Calu3 (cell line): ENCODE data around the gene SLC1A2. TPM values are rescaled to one million over a fixed set of nuclear protein-coding genes. Genes with fewer than 3 reads are reported as not detected.

Experiments used
- BruUV-seq: library from RNA; stranded (reverse); fragments of 400-500 nt; replicated peaks from 2 replicates; lab custom pipeline; 2021; lab: Mats Ljungman, UMichigan
- CTCF ChIA-PET: fragments of 300-600 bp; sonication (Branson Sonifier 250); formaldehyde crosslinking; loops from one replicate; lab custom pipeline; 2022; ENCODE audit warnings: antibody characterized with exemption; lab: Charles Lee
- DNase-seq: peaks from one replicate; pipeline ENCODE4 v3.0.0; 2022
- H3K27ac Mint-ChIP-seq: one replicate; pipeline ENCODE4 v1.8.0; 2022; ENCODE audit warnings: mixed read lengths; ENCODE audit not compliant: unreplicated experiment
- H3K27me3 Mint-ChIP-seq: one replicate; pipeline ENCODE4 v1.8.0; 2022; ENCODE audit warnings: mixed read lengths; ENCODE audit not compliant: unreplicated experiment
- H3K36me3 Mint-ChIP-seq: one replicate; pipeline ENCODE4 v1.8.0; 2022; ENCODE audit warnings: mild to moderate bottlenecking, moderate library complexity, mixed read lengths; ENCODE audit not compliant: insufficient read depth, unreplicated experiment
- H3K4me1 Mint-ChIP-seq: one replicate; pipeline ENCODE4 v1.8.0; 2022; ENCODE audit warnings: mild to moderate bottlenecking, low read depth, mixed read lengths; ENCODE audit not compliant: unreplicated experiment
- H3K4me3 Mint-ChIP-seq: one replicate; pipeline ENCODE4 v1.8.0; 2022; ENCODE audit warnings: mild to moderate bottlenecking, low read depth, moderate library complexity, mixed read lengths; ENCODE audit not compliant: unreplicated experiment
- H3K9me3 Mint-ChIP-seq: one replicate; pipeline ENCODE4 v1.8.0; 2022; ENCODE audit warnings: low read depth, mixed read lengths; ENCODE audit not compliant: unreplicated experiment
- intact Hi-C: fragments of 100-400 bp; cut with micrococcal nuclease; formaldehyde crosslinking; loops from one replicate; pipeline ENCODE4 v1.10.0; 2022; ENCODE audit not compliant: unreplicated experiment
- total RNA-seq: library from RNA; stranded (reverse); gene quantifications from 2 replicates; pipeline ENCODE4 v1.2.3, GENCODE V29; 2022
- TF ChIP-seq, protein P1 (sequence below): fragments of 200-600 bp; IDR thresholded peaks from one replicate; pipeline ENCODE4 v1.8.0; 2022; ENCODE audit warnings: antibody characterized with exemption; ENCODE audit not compliant: unreplicated experiment

The SLC1A2 gene
- total RNA-seq, 1 experiment from 2014 or later, result 0.40 TPM

DNA sequence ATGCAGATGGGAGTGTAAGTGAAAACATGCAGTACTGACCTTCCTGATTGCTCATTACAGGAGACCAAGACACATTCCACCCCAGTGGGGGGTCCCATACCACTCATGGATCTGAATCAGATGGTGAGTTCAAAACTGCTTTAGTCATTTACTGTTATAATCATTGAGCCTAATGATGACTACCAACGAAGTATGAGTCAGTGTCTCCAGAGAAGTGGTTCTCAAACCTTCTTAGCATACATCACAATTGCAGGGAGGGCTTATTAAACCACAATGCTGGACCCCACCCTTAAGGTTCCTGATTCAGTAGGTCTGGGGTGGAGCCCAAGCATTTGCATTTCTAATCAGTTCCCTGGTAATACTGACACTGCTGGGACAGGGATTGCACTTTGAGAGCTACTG, 204.6 kb downstream of the SLC1A2 start:
- intact Hi-C loops, result no loop called here
- H3K27me3 Mint-ChIP-seq, result no peaks in the 10 kb centered on the region
- BruUV-seq, result no TSS peak
- CTCF ChIA-PET, result no interaction called here
- no peak overlapping the region for H3K4me3 Mint-ChIP-seq
- no peaks in the 10 kb centered on the region for H3K9me3 Mint-ChIP-seq
- DNase-seq, result peak; percentile 19
- TF ChIP-seq, protein P1, sequence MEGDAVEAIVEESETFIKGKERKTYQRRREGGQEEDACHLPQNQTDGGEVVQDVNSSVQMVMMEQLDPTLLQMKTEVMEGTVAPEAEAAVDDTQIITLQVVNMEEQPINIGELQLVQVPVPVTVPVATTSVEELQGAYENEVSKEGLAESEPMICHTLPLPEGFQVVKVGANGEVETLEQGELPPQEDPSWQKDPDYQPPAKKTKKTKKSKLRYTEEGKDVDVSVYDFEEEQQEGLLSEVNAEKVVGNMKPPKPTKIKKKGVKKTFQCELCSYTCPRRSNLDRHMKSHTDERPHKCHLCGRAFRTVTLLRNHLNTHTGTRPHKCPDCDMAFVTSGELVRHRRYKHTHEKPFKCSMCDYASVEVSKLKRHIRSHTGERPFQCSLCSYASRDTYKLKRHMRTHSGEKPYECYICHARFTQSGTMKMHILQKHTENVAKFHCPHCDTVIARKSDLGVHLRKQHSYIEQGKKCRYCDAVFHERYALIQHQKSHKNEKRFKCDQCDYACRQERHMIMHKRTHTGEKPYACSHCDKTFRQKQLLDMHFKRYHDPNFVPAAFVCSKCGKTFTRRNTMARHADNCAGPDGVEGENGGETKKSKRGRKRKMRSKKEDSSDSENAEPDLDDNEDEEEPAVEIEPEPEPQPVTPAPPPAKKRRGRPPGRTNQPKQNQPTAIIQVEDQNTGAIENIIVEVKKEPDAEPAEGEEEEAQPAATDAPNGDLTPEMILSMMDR, result no peak
- peak overlapping the region; percentile 88 for H3K27ac Mint-ChIP-seq
- H3K4me1 Mint-ChIP-seq, result peaks cover 16% of the 10 kb centered on the region
- H3K36me3 Mint-ChIP-seq, result peaks cover 92% of the 10 kb centered on the region

DNA sequence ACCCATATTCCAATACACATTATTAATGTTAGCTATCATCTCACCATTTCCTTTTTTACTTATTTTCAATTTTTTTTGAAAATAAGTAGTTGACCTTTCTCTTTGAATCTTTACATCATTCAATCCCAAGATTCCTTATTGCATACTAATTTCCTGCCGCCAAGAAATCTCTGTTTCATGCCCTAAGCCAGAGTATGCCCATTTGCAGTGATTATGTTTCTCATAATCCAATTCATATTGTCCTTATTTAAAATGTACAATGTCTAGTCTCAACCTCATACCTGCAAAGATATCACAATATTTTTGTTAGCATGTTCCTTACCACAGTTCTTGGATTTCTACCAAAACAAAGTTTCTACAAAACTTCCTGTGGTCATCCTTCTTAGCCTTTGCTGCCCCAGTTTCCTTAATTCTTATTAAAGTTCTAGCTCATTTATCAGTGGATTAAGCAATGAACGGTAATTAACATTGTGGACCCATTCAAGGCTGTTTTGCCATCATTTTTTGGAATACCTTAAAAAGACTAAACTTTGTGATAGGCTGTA, 205.1 kb downstream of the SLC1A2 start:
- H3K9me3 Mint-ChIP-seq, result no peaks in the 10 kb centered on the region
- peaks cover 16% of the 10 kb centered on the region for H3K4me1 Mint-ChIP-seq
- DNase-seq, result no peak
- no peak overlapping the region for H3K4me3 Mint-ChIP-seq
- no peaks in the 10 kb centered on the region for H3K27me3 Mint-ChIP-seq
- TF ChIP-seq, protein P1, result no peak
- peak overlapping the region; percentile 88 for H3K27ac Mint-ChIP-seq
- peaks cover 92% of the 10 kb centered on the region for H3K36me3 Mint-ChIP-seq
- BruUV-seq, result no TSS peak
- CTCF ChIA-PET, result no interaction called here
- intact Hi-C loops, result no loop called here

DNA sequence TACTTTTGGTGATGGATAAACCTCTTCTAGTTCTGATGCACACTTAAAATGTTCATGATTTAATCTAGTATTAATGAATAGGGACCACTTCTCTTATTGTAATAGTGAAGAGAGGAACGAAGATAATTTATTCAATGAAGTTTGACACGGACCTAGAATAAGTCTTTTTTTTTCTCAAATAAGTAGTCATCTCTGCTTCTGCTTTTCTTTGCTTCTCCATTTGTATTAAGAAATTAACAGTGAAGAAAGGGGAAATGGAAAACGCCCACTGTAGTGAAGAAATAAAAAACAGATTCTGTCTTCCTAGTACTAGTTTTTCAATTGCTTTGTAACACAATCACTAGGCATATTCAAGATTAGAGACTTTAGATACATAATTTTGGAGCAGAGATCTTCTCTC, 207.4 kb downstream of the SLC1A2 start:
- Mint-ChIP-seq H3K4me1 (peaks cover 16% of the 10 kb centered on the region), H3K4me3 (no peak overlapping the region), H3K9me3 (no peaks in the 10 kb centered on the region), H3K27ac (no peak overlapping the region), H3K36me3 (peaks cover 93% of the 10 kb centered on the region), H3K27me3 (no peaks in the 10 kb centered on the region)
- CTCF ChIA-PET, result no interaction called here
- TF ChIP-seq, protein P1, result no peak
- BruUV-seq, result no TSS peak
- no peak for DNase-seq
- intact Hi-C loops, result no loop called here

DNA sequence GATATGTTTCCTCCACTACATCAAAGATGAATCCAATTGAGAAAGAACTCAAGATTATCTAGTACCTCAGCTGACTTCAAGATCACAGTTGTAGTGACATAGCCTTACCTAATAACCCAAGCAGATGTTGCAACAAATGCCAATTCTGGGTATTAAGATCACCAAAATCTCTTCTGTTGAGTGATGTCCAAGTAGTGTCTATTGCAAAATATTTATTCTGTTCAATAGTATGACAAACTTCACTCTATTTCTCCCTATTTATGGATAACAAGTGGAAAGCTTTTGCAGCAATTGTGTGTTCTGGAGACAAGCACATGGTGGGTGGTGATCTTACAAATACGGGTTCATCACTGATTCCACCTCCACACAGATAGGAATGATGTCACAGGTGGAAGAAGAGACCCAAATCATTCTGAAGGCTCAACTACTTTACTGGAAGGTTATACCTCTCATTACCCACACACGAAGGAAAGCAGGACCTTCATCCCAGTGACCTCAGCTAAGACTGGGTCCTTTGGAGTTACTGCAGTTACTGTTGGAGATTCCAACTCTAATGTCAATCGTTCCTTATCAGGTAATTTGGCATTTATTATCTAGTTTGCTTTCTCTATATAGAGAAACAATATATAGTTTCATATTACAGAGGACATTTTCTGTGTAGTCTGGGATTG, 208.3 kb downstream of the SLC1A2 start:
- Mint-ChIP-seq H3K4me3 (no peak overlapping the region), H3K27me3 (no peaks in the 10 kb centered on the region), H3K27ac (no peak overlapping the region), H3K9me3 (no peaks in the 10 kb centered on the region), H3K4me1 (peaks cover 16% of the 10 kb centered on the region), H3K36me3 (peaks cover 91% of the 10 kb centered on the region)
- TF ChIP-seq, protein P1, result no peak
- BruUV-seq, result no TSS peak
- CTCF ChIA-PET, result no interaction called here
- no peak for DNase-seq
- intact Hi-C loops, result no loop called here
